Bone marrow (tissue), 2 donors: ENCODE results near the gene GSK3A.
A peak's percentile ranks its signal among the peaks of the same experiment; 100 is the strongest.

ENCODE experiments used
- DNase-seq, 2 donors: peaks; one replicate each; lab custom pipeline; 2025; lab: John Stamatoyannopoulos, UW

GSK3A gene

DNA sequence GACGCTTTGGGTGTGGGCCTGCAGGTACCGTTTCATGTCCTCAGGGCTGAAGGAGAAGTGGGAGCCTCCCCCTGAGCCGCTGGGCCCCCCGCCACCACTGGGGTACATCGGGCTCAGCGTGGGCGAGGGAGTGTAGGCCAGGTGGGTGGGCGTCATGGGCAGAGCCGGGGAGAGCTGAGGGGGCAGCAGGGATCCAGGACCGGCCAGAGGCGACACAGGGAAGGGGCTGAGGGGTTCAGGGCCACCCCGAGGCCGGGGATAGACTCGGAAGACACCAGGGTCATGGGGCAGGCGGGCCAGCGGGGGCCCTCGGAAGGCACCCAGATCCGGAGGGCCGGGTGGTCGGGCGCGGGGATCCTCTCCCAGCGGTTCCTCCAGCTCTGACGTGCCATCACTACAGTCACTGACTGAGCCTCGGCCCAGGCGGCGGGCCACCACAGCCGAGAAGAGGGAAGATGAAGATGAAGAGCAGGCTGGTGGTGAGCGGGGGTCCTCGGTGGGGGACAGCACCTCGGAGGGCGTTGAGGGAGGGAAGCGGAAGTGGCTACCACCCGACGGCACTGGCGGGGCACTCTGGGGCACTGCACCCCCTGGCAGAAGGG lies 6.8 kb upstream of the GSK3A start:
- DNase-seq, result no peak

DNA sequence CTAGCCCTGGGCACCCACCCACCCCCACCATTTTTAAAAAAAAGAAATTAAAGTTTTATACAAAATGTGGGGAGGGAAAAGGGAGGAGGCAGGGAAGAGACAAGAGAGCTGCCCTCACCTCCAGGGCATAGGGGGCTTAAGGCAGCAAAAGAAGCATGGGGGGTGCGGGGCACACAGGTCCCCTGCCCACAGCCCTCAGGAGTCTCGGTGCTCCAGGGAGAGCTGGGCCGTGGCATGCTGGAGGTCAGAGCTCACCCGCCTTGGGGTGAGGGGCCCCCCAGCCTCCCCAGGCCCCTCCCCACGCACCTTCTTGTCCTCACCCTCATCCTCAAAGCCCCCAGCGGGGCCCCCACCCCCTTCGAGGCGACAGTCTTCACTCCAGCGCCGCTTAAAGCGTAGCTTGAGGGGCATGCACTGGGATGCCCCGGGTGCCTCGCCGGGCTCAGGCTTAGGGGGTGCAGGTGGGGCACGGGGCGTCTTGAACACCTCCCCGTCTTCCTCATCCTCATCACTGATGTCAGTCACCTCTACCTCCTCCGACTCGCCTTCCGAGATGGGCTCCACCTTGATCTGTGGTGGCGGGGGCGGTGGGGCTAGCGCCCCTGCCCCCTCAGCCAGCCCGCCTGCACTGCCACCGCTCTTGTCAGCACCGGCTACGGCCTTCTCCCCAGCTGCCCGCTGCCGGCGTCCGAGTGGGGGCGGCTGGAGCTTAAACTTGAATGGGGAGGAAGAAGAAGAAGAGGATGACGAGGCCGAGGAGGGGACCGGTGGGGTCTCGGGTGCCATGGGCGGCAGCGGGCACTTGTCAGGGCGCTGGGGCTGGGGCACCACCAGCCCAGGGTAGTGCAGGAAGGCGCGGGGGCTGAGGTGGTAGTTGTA lies 6.1 kb upstream of the GSK3A start:
- DNase-seq, result no peak

DNA sequence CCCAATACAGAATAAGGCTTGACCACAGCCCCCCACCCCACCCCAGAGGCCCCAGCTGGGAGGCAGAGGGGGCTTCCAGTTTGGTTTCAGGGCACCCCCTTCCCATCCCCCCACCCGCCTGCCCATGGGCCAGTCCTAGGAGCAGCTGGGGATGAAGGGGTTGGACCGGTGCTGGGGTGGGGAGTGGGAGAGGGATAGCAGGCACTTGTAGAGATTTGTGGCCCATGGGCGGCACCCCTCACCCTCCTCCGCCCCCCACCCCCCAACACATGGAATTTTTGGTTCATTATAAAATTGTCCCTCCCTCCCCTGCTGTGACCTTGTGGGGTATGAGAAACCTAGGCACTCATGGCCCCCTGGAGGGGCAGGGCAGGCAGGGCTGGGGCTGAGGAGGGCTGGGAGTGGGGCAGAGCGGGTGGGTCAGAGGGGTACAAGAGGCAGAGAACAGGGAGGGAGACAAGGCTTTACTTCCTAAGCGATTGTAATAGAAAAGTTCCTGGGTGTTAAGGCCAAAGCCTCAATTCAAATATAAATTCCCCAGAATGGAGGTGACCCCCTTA lies 5.3 kb upstream of the GSK3A start:
- DNase-seq, result no peak

DNA sequence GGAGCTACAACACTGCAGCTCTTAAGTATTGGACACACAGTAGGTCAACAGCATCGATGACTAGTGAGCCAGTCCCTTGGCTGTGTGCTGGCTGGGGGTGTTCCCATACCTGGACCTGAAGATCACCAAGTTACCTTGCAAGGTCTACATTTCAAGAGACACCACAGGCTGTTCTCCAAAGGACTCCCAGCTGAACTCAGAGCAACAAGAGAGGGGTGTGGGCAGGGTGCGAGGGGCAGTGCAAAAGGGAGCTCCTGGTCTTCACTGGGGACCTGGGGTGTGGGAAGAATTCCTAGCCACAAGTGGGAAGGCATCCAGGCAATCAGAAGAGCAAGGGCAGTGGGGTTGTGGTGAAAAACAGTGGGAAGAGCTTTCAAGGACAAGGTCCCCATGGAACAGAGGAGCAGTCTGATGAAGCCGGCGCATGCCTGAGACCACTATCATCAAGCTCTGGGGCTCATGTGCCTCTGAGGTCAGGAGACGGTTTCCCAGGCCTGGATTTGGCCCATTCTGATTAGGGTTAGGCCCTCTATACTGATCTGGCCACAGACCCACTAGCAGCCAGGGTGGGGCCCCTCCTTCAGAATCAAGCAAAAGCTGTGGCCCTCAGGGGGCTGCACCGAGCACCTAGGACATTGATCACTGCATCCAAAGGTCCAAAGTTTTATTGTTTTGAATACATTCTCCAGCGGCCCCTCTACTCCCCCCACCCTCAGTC lies 4.7 kb upstream of the GSK3A start:
- DNase-seq, result no peak

DNA sequence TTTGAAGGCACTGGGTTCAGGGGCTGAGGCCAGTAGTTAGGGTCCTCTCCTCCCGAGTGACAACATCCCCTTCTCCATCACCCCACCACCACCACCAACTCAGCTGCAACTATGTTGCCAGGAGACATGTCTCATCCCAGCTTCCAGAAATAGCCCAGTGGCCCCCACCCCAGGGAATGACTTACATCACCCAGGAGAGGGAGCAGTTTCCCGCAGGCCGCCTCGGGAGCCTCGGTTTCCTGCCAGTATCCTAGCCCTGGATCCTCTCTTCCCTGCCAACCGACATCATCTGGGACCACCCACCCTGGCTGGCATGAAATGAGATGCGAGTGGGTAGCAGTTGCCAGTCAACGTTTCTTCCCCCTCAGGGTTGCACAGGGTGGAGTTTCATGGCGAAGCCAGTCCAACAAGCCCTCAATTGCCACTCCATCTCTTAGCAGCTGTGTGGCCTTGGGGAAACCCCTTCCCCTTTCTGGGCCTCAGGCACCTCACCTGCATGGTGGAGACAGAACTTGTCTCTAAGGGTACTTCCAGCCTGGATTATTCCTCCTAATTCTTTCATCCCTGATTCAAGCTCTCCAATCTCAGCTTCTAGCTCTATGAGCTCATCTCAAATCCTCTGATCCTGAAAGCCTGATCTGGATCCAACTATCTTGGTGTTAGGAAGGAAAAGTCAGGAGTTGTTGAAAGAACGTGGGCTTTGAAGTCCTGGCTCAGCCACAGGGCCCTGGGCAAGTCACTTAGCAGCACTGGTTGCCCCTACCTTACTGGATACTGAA lies 3.9 kb upstream of the GSK3A start:
- no peak for DNase-seq

DNA sequence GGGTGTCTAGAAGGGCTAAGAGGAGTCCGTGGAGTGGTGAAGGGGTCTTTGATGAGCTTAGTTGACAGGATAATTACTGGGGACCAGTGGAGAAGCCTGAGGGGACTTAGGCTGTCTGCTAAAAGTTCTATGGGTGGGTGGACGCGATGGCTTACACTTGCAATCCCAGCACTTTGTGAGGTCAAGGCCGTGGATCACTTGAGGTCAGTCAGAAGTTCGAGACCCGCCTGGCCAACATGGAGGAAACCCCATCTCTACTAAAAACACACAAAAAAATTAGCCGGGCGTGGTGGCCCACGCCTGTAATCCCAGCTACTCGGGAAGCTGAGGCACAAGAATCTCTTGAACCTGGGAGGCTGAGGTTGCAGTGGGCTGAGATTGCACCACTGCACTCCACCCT lies 2.8 kb upstream of the GSK3A start:
- DNase-seq, result no peak

DNA sequence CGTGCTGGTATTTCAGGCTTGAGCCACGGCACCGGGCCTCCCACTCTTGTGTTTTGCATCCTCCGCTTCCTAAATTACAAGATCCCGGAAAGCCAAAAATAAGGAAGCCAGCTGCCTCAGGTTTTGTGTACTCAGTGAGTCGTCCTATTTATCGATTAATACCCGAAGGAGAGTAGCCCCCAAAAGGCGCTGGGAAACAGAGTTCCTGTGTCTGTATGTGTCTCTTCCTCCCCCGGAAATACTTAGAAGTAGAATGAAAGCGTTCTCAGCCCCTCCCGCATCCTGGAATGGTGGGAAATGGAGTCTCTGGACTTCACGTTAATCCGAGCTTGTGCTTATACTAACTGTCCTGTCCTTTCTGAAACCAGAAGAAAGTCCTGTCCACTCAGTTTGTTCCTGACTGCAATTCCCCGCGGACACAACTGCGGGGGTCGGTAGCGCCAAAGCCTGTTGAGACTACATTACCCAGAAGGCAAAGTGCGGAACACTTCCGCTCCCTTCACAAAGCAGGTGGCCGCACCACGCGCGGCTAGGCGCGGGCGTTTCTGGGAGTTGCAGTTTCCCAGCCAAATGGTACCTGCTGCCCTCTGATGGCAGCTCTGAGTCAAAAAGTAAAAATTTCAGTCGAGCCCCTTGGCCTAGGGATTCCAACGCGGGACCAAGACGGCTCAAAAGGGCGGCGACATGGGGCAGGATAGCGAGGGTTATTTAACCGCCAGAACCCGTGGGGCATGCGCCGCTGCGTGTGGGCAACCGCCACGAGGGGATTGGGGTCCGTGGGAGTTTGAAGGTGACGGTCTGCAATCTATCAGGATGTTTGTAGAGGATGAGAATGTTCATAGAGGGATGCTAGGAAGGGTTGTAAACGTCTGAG lies 2.2 kb upstream of the GSK3A start:
- DNase-seq, result peak; percentile 77 to 95

DNA sequence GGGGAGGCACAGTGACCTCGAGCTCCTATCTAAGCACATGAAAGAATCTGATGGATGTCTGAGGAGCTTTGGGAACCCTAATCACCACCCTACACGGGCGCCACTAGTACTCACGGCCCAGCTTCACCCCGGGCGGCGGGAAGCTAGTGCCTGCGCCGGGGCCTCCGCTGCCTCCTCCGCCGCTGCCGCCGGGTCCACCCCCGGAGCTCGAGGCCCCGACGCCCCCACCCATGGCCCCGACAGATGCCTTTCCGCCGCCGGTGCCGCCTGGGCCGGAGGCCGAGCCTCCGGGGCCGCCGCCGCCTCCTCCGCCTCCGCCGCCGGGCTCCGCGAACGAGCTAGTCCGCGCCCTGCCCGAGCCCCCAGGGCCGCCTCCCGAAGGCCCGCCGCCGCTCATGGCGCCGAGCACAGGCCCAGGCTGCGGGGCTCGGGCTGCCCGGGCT lies 312 bp downstream of the GSK3A start:
- no peak for DNase-seq

DNA sequence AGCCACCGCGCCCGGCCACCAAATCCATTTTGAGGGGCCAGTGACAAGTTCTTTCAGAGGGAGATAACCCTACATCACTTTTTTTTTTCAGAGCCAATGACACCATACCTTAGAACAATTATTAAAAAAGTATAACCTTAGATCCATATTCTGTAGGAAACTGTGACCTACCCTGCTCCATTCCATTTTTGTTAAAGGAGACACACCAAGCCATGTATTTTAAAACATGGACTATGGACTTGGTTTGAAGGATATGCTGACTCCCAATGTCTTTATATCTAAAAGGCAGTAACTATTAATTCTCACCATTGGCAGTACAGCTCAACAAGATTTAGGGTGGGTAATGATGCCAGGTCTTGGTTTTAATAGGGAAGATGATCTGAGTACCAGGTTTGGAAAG lies 1.1 kb downstream of the GSK3A start:
- DNase-seq, result no peak

DNA sequence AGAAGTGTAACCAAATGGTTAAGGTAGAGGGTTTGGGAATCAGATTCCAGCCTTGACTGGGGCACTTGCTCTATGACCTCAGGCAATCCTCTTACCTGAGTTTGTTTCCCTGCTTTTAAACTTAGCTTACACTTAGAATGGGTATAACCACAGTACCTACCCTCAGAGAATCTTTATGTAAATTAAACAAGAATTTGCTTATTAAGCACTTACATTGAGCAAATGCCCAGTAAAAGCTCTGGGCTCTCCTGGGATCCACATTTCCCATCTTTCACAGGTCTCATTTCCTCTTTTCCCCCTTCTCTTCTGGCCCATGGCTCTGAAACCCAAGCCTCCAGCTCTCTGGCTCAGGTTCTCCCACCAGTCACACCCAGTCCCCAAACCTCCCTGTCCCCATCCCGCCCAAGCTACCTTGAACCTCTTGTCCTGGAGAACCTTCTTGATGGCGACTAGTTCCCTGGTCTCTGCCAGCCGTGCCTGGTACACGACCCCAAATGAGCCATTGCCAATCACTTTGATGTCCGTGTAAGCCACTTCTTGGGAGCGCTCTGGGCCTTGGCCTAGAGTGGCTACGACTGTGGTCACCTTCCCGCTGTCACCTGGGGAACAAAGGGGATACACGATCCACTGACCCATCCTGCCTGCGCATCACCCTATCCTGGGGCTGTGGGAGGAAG lies 2.7 kb downstream of the GSK3A start:
- no peak for DNase-seq

DNA sequence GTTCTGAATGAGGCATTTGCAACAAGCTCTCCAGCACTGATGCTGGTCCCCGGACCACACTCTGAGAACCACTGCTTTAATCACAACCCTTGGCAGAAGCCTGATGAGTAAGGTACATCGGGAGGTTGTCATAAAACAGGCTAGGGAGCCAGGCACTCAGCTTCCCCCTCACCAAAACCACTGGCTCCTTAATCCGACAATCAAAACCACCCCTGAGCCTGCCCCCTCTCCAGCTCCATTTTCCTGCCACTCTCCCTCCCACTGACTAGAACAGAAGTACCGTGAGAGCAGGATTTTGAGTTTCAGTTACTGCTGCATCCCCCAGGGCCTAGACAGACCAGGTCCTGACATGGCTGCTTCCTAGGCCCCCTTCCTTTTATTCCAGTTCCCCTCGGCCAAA lies 7.2 kb downstream of the GSK3A start:
- DNase-seq, result no peak

DNA sequence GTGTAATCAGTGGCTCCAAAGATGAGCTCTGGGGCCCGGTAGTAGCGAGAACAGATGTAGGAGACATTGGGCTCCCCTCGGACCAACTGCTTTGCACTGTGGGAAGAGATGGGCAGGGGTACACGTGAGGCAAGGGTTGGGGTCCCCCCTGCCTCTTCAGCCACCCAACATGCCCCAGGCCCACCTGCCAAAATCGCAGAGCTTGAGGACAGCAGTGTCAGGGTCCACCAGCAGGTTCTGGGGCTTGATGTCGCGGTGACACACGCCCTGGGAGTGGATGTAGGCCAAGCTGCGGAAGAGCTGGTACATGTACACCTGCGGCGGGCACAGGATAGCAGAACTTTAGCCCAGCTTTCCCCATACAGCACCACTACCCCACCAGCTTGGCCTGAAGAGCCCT lies 8.0 kb downstream of the GSK3A start:
- DNase-seq, result no peak

DNA sequence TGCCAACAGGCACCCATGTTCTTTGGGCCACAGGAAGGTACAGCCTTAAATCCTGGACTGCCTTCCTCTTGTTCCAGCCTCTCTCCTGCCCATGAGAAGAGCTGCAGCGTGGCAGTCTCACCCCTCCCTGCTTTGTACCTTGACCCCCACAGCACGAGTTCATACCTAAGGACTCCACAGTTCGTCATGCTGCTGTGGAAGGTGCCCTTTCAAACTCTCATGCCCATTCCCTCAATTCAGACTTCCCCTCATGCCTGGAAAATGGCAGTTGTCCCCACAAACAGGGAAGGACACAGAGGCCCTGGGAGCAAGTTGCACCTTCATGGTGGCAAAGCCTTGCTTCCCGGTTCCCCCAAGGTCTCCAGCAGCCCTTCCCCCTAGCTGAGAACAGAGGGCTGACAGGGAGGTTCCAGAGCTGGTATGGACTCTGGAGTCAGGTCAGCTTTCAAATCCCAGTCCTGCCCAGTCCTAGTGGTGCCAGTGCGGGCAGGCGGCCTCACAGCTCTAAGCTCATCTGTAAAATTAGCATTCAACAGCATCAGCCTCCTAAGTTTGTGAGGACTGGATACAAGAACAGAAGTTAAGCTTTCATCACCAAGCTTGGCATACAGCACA lies 8.6 kb downstream of the GSK3A start:
- no peak for DNase-seq

DNA sequence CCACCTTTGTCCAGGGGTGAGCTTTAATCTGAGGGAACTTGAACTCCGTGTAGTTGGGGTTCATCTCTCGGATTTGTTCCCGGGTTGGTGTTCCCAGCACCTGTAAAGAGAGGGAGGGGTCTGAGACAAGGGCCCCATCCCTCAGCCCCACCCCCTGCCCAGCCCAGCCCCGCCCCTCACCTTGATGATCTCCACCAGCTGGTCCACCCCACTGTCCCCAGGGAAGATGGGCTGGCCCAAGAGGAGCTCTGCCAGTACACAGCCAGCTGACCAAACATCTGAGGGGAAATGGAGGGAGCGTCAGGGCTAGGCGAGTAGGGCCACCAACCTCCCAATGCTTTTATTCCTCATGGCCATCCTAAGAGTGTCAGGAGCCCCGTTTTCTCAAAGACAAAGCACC lies 9.3 kb downstream of the GSK3A start:
- DNase-seq, result no peak

DNA sequence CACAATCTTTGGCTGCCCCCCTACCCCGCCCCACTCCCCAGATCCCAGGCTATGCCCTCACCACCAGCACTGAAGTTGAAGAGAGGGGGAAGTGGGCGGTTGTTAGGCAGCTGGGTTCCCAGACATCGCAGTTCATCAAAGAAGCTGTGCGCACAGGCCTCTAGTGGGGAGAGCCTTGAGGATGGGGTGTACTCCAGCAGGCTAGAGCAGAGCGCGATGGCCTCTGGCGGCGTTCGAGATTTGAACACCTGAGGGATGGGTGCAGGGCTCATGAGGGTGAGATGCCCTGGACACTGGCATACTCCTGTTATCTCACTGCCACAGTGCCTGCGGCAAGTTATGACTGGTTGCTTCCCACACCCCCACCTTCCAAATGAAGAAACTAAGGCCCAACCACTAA lies 10.0 kb downstream of the GSK3A start:
- DNase-seq, result no peak

DNA sequence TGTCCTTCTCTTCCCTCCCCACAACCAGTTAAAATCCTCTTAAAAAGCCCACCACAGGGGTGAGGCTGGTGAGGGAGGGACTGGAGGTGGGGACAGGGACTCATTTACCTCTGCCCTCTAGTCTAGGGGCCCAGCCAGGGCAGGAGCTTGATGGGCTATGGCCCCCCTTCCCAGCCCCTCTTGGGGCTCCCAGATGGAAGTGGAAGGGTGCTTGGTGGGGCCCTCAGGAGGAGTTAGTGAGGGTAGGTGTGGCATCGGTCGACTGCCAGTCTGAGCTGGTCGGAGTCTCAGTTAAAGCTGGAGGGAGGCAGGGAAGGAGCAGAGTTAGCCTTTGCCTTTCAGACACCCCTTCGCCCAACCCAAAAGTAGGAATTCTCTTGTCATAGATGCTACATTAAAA lies 11.8 kb downstream of the GSK3A start:
- DNase-seq, result no peak

DNA sequence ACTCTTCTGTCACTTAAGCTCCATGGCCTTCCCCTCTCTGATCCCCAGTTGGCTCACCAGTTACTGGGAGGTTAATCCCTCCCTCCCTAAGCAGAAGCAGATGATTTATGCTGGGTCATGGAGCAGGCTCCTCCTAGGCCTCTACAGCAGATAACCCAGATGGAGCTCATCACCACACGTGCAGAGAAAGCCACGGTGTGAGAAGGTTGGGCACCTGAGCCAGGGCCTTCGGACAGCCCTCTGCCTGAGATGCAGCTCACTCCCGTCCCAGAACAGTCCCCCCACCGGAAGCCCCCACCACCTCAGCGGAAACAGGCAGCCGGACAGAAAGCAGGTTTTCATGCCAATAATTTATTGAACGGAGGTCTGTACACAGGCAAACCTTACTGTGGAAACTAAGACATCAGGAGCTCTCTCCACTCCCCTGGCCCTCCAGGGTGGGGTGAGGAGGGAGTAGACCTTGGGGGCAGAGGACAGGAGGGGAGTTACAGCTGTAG lies 12.5 kb downstream of the GSK3A start:
- no peak for DNase-seq

DNA sequence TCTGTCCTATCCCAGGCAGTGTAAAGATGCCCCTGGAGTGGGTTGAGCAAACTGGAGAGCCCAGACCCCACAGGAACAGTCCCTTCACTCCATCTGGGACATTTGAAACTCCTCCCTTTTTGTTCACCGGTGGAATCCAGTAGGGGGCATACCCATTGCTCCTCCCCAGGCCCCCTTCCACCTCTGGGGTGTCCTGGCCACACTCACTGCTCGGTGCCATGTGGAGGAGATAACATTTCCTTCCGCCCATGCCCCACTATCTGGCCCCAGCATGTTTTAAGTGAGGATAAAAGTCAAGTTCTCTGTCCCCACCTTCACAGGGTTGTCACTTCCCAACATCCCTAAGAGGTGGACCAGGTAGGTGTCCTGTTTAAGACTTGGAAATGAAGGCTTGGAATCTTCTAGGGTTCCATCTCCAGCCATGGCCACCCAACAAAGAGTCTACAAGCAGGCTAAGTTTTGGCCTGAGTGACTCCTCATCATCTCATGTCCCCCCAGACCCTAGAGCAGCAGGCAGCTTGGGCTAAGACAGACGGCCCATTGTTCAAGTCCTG lies 13.0 kb downstream of the GSK3A start:
- no peak for DNase-seq

DNA sequence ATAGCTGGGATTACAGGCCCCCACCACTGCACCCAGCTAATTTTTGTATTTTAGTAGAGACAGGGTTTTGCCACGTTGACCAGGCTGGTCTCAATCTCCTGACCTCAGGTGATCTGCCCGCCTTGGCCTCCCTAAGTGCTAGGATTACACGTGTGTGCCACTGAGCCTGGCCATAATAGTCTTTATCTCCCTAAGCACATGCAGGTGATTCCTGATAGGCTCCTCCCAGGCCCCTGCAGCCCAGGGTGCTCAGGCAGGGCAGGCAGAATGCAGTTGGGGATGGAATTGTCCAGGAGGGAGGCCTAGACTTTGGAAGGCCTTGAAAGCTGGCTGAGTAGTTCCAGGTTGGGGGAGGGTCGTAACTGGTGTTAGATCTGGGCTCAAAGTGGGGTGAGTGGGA lies 13.8 kb downstream of the GSK3A start:
- DNase-seq, result no peak
